Fibroblast of lung (primary cell): ENCODE measurements around the gene AATK. TPM values are rescaled to one million over a fixed set of nuclear protein-coding genes. Genes with fewer than 3 reads are reported as not detected.

Source experiments
- DNase-seq, 2 donors: peaks; one replicate each; pipeline versions ENCODE4 v3.0.0 to v3.0.0-alpha.2; 2010; ENCODE audit warnings: low read depth in 2 of 2
- H2AFZ ChIP-seq: 2 replicates; pipeline ENCODE4 v1.5.1; 2012; ENCODE audit warnings: low read length, control low read depth, inconsistent platforms
- H3K27ac ChIP-seq: 2 replicates; pipeline ENCODE4 v1.5.1; 2011; ENCODE audit warnings: low read length, control low read depth; ENCODE audit not compliant: insufficient read depth
- H3K27me3 ChIP-seq: 2 replicates; pipeline ENCODE4 v1.5.1; 2011; ENCODE audit warnings: mild to moderate bottlenecking, low read length; ENCODE audit not compliant: control insufficient read depth, insufficient read depth
- H3K36me3 ChIP-seq: 2 replicates; pipeline ENCODE4 v1.5.1; 2011; ENCODE audit warnings: low read length; ENCODE audit not compliant: control insufficient read depth, insufficient read depth
- H3K4me1 ChIP-seq: 2 replicates; pipeline ENCODE4 v1.5.1; 2011; ENCODE audit warnings: low read length; ENCODE audit not compliant: control insufficient read depth, insufficient read depth; ENCODE audit errors: extremely low read depth
- H3K4me2 ChIP-seq: 2 replicates; pipeline ENCODE4 v1.5.1; 2011; ENCODE audit warnings: low read length, control low read depth; ENCODE audit not compliant: insufficient read depth; ENCODE audit errors: extremely low read depth
- H3K4me3 ChIP-seq, 4 experiments: fragments of 200-600 bp in 1 of 4; sonication (generic) in 1 of 4; replicated peaks in 1 of 4; 2 replicates each; pipeline ENCODE4 v1.5.1; 2011 to 2016; ENCODE audit warnings: low read length in 4 of 4, low read depth in 3 of 4, mild to moderate bottlenecking in 3 of 4, control low read depth in 2 of 4, inconsistent platforms in 1 of 4, mixed read lengths in 1 of 4; ENCODE audit not compliant: insufficient read depth in 1 of 4; ENCODE audit errors: control extremely low read depth in 1 of 4
- H3K79me2 ChIP-seq: 2 replicates; pipeline ENCODE4 v1.5.1; 2012; ENCODE audit warnings: mild to moderate bottlenecking, low read length, inconsistent platforms; ENCODE audit not compliant: control insufficient read depth, insufficient read depth
- H3K9ac ChIP-seq: 2 replicates; pipeline ENCODE4 v1.5.1; 2011; ENCODE audit warnings: mild to moderate bottlenecking, low read length, control low read depth; ENCODE audit not compliant: insufficient read depth
- H3K9me3 ChIP-seq: 2 replicates; pipeline ENCODE4 v1.5.1; 2012; ENCODE audit warnings: low read depth, low read length; ENCODE audit not compliant: control insufficient read depth, insufficient read depth
- H4K20me1 ChIP-seq: 2 replicates; pipeline ENCODE4 v1.5.1; 2011; ENCODE audit warnings: low read length; ENCODE audit not compliant: control insufficient read depth, insufficient read depth; ENCODE audit errors: extremely low read depth
- CTCF ChIP-seq, 2 donors: IDR thresholded peaks in 1 of 2; conservative IDR thresholded peaks in 1 of 2; 1 replicate in 1 of 2; 2 replicates in 1 of 2; pipeline ENCODE4 v1.5.1; 2011 to 2012; ENCODE audit warnings: low read length in 2 of 2, control low read depth in 1 of 2, inconsistent platforms in 1 of 2, low read depth in 1 of 2, mild to moderate bottlenecking in 1 of 2
- EZH2 ChIP-seq: IDR thresholded peaks from 2 replicates; pipeline ENCODE4 v1.5.1; 2012; ENCODE audit warnings: low read length, control low read depth, mild to moderate bottlenecking; ENCODE audit errors: missing control alignments
- polyA plus RNA-seq, 2 donors: library from polyadenylated mRNA; depleted of rRNA in 1 of 2; stranded (reverse) in 1 of 2; unstranded in 1 of 2; fragments of >200 nt; gene quantifications; 2 replicates each; pipeline ENCODE4 v1.2.1, GENCODE V29; 2011 to 2012; ENCODE audit warnings: missing spikeins in 1 of 2
- total RNA-seq: library from RNA; depleted of rRNA; stranded (reverse); fragments of >200 nt; gene quantifications from 2 replicates; pipeline ENCODE4 v1.2.1, GENCODE V29; 2014

Gene AATK
- total and polyA plus RNA-seq, 2 donors (not counting 1 experiment from before 2014, with no cell fraction given) = 0.16 to 0.50 TPM

GRCh38 chr17:81192386-81193050 is 26.5 kb upstream of the AATK start:
- TF ChIP-seq EZH2 (no peak), CTCF (conservative IDR thresholded peaks at IDR 0.05 in 1 of 2, IDR thresholded peaks at IDR 0.05 in 1 of 2; ENCODE audit: low read depth in 1 of 2, low read length in 2 of 2) (no peak)
- Histone ChIP-seq H3K4me2 (no peak overlapping the region), H3K4me1 (no peaks in the 10 kb centered on the region), H3K27me3 (no peaks in the 10 kb centered on the region), H4K20me1 (no peaks in the 10 kb centered on the region), H3K4me3 (no peak overlapping the region), H3K27ac (no peak overlapping the region), H3K9ac (no peak overlapping the region), H2AFZ (no peak overlapping the region), H3K79me2 (no peaks in the 10 kb centered on the region), H3K9me3 (no peaks in the 10 kb centered on the region), H3K36me3 (no peaks in the 10 kb centered on the region)
- DNase-seq = no peak

DNA sequence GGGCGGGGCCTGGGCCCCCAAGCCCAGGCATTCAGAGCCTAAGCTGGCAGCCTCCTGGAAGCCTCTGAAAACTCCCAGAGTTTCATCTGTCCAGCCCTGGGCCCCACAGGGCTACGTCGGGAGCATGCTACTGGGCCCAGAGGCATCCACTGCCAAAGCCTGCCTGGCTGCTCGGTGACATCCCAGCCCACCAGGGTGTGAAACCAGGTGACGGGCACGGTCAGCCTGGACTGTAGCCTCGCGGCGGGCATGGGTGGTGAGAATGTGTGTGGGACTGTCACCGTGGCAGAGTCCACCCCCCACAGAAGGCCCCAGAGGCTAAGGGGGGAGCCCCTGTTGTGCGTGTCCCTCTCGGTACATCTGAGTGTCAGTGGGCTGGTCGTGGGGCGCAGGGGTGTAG is 25.6 kb upstream of the AATK start:
- Histone ChIP-seq H2AFZ (no peak overlapping the region), H3K4me3 (no peak overlapping the region), H3K27ac (no peak overlapping the region), H4K20me1 (no peaks in the 10 kb centered on the region), H3K27me3 (no peaks in the 10 kb centered on the region), H3K4me1 (no peaks in the 10 kb centered on the region), H3K36me3 (no peaks in the 10 kb centered on the region), H3K79me2 (no peaks in the 10 kb centered on the region), H3K4me2 (no peak overlapping the region), H3K9me3 (no peaks in the 10 kb centered on the region), H3K9ac (no peak overlapping the region)
- no peak for TF ChIP-seq EZH2
- no peak for TF ChIP-seq CTCF (conservative IDR thresholded peaks at IDR 0.05 in 1 of 2, IDR thresholded peaks at IDR 0.05 in 1 of 2; ENCODE audit: low read depth in 1 of 2, low read length in 2 of 2)
- no peak for DNase-seq

DNA sequence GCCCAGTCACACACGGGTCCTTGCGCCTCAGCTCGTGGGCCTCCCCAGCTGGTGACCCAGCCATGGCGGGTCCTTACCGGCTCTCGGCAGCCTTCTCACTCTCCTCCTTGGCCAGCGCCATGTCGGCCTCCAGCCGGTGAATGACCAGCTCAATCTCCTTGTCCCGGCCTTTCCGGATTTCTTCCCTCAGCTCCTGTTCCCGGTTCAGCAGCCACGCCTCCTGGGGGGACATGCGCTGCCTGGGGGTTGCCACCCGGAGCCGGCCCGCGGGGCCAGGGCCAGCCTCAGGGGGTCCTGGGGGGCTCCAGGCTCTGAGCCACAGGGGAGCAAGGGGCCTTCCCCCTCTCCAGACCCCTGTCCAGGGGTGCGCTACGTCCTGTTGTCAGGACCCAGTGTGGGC is 25.1 kb upstream of the AATK start:
- no peaks in the 10 kb centered on the region for H3K36me3 ChIP-seq
- no peak overlapping the region for H3K27ac ChIP-seq
- no peak for TF ChIP-seq EZH2
- TF ChIP-seq CTCF (conservative IDR thresholded peaks at IDR 0.05 in 1 of 2, IDR thresholded peaks at IDR 0.05 in 1 of 2; ENCODE audit: low read depth in 1 of 2, low read length in 2 of 2) = no peak

More for the DNA sequence above, 25.1 kb upstream of the AATK start:
- Histone ChIP-seq H3K27me3 (no peaks in the 10 kb centered on the region), H3K4me2 (no peak overlapping the region), H3K9ac (no peak overlapping the region), H3K4me1 (no peaks in the 10 kb centered on the region), H3K4me3 (no peak overlapping the region), H2AFZ (no peak overlapping the region), H3K79me2 (no peaks in the 10 kb centered on the region), H3K9me3 (no peaks in the 10 kb centered on the region), H4K20me1 (no peaks in the 10 kb centered on the region)
- no peak for DNase-seq
